Upper lobe of left lung (tissue), 4 donors: ENCODE results near the gene RER1.

Experiments
- POLR2A ChIP-seq, 4 donors: fragments of 450-650 bp; IDR thresholded peaks; one replicate each; pipeline ENCODE4 v1.5.1; 2016 to 2017; ENCODE audit warnings: antibody characterized with exemption in 4 of 4, mild to moderate bottlenecking in 2 of 4
- POLR2AphosphoS5 ChIP-seq, 2 donors: sonication (generic); formaldehyde crosslinking; IDR thresholded peaks; one replicate each; pipeline ENCODE4 v1.5.1; 2017; ENCODE audit warnings: antibody characterized with exemption in 2 of 2

DNA sequence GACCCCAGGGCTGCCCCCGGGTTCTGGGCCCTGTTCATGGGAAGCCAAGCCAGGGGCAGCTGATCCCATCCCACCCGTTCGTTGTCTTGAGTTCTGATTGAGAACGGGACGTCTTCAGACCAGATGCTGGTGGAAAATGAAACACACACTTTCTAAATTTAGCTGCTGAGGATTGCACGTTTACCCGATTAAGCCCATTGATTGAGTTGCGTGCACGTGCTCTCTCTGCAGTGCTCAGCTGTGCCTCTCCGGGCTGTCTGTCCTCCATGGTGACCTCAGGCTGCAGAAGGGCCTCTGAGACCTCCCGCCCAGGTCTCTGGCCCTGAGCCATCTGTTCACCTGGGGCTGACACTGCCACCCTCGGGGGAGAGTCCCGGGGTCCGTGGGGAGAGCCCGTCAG is 47.7 kb downstream of the RER1 start:
- TF ChIP-seq POLR2AphosphoS5 (IDR thresholded peaks at IDR 0.05) (no peak), POLR2A (IDR thresholded peaks at IDR 0.05) (no peak)
